ENCODE results near the gene LDLRAP1. TPM values are rescaled to one million over a fixed set of nuclear protein-coding genes. Genes with fewer than 3 reads are reported as not detected.

Gene LDLRAP1
- total and polyA plus RNA-seq, 2 donors (not counting 1 experiment from before 2014, with no cell fraction given), result 22.7 to 24.3 TPM

- Histone ChIP-seq H3K4me1 (ENCODE audit: control insufficient read depth in 2 of 2, insufficient read depth in 2 of 2, low read length in 2 of 2) (peaks cover 6 to 10% of the 10 kb centered on the region in 2 donors), H3K79me2 (ENCODE audit: control insufficient read depth, insufficient read depth, low read length) (no peaks in the 10 kb centered on the region), H3K27ac (ENCODE audit: low read length in 2 of 2) (no peak overlapping the region), H3K4me2 (replicated peaks; ENCODE audit: low read depth, low read length, poor library complexity, severe bottlenecking) (no peak overlapping the region), H3K27me3 (replicated peaks in 1 of 4; ENCODE audit: control extremely low read depth in 1 of 4, control insufficient read depth in 3 of 4, insufficient read depth in 4 of 4, low read length in 3 of 4) (no peaks in the 10 kb centered on the region), H3K4me3 (ENCODE audit: control extremely low read depth in 1 of 5, extremely low read depth in 1 of 5, insufficient read depth in 1 of 5, low read depth in 2 of 5, low read length in 4 of 5) (no peak overlapping the region), H4K20me1 (ENCODE audit: control insufficient read depth, insufficient read depth, low read length, poor library complexity, severe bottlenecking) (no peaks in the 10 kb centered on the region), H2AFZ (ENCODE audit: insufficient read depth, low read depth, low read length, poor library complexity, severe bottlenecking) (no peak overlapping the region), H3K9me3 (ENCODE audit: control extremely low read depth in 1 of 3, control insufficient read depth in 2 of 3, insufficient read depth in 1 of 3, low read length in 2 of 3) (no peaks in the 10 kb centered on the region), H3K9ac (ENCODE audit: low read length) (no peak overlapping the region), H3K36me3 (replicated peaks in 1 of 2; ENCODE audit: control extremely low read depth in 1 of 2, control insufficient read depth in 1 of 2, extremely low read depth in 1 of 2, insufficient read depth in 2 of 2, low read length in 1 of 2) (peaks cover 13 to 22% of the 10 kb centered on the region in 2 experiments)
- no peak overlapping the region for H3K27ac Mint-ChIP-seq
- peaks cover 10% of the 10 kb centered on the region for H3K4me1 Mint-ChIP-seq
- no peak for TF ChIP-seq EZH2 (IDR thresholded peaks at IDR 0.05; ENCODE audit: borderline replicate concordance, insufficient read depth, low read depth, low read length, poor library complexity, severe bottlenecking)
- peak; percentile 24 for TF ChIP-seq CTCF (IDR thresholded peaks at IDR 0.05)
- 93% methylated on average over 4 of the region's 7 CpGs for WGBS (ENCODE audit: insufficient coverage)
- H3K4me3 Mint-ChIP-seq, result no peak overlapping the region
- H3K27me3 Mint-ChIP-seq, result peaks cover 2% of the 10 kb centered on the region
- intact Hi-C loops (cut with micrococcal nuclease), result loop anchor here (5.0 kb wide), 1 partner anchor 296 kb away; no protein-coding TSS in a partner anchor
- no peaks in the 10 kb centered on the region for H3K9me3 Mint-ChIP-seq (ENCODE audit: insufficient read depth)
- no peak for ATAC-seq (ENCODE audit: low read depth)
- CTCF ChIA-PET, result interaction anchor here (1.2 to 5.6 kb wide), 2 partner anchors 13 to 309 kb away, joined by 5 to 59 read pairs; no protein-coding TSS in a partner anchor
- POLR2A ChIA-PET, result no interaction called here
- no peak for DNase-seq
Observed at GRCh38 chr1:25501235-25502058, 42.0 kb upstream of the LDLRAP1 start.

GRCh38 chr1:25502957-25503356 is 40.4 kb upstream of the LDLRAP1 start:
- Histone ChIP-seq H3K27ac (ENCODE audit: low read length in 2 of 2) (no peak overlapping the region), H3K36me3 (replicated peaks in 1 of 2; ENCODE audit: control extremely low read depth in 1 of 2, control insufficient read depth in 1 of 2, extremely low read depth in 1 of 2, insufficient read depth in 2 of 2, low read length in 1 of 2) (peaks cover 6 to 11% of the 10 kb centered on the region in 2 experiments), H3K27me3 (replicated peaks in 1 of 4; ENCODE audit: control extremely low read depth in 1 of 4, control insufficient read depth in 3 of 4, insufficient read depth in 4 of 4, low read length in 3 of 4) (no peaks in the 10 kb centered on the region), H3K79me2 (ENCODE audit: control insufficient read depth, insufficient read depth, low read length) (no peaks in the 10 kb centered on the region), H4K20me1 (ENCODE audit: control insufficient read depth, insufficient read depth, low read length, poor library complexity, severe bottlenecking) (no peaks in the 10 kb centered on the region), H3K9ac (ENCODE audit: low read length) (no peak overlapping the region), H3K4me2 (replicated peaks; ENCODE audit: low read depth, low read length, poor library complexity, severe bottlenecking) (no peak overlapping the region), H3K4me3 (ENCODE audit: control extremely low read depth in 1 of 5, extremely low read depth in 1 of 5, insufficient read depth in 1 of 5, low read depth in 2 of 5, low read length in 4 of 5) (no peak overlapping the region), H3K9me3 (ENCODE audit: control extremely low read depth in 1 of 3, control insufficient read depth in 2 of 3, insufficient read depth in 1 of 3, low read length in 2 of 3) (no peaks in the 10 kb centered on the region), H2AFZ (ENCODE audit: insufficient read depth, low read depth, low read length, poor library complexity, severe bottlenecking) (no peak overlapping the region), H3K4me1 (ENCODE audit: control insufficient read depth in 2 of 2, insufficient read depth in 2 of 2, low read length in 2 of 2) (peaks cover 6 to 10% of the 10 kb centered on the region in 2 donors)
- no peak overlapping the region for H3K27ac Mint-ChIP-seq
- no peak for TF ChIP-seq EZH2 (IDR thresholded peaks at IDR 0.05; ENCODE audit: borderline replicate concordance, insufficient read depth, low read depth, low read length, poor library complexity, severe bottlenecking)
- TF ChIP-seq CTCF (IDR thresholded peaks at IDR 0.05), result no peak
- H3K4me1 Mint-ChIP-seq, result peaks cover 10% of the 10 kb centered on the region
- WGBS (ENCODE audit: insufficient coverage), result 67% methylated on average over 2 of the region's 4 CpGs
- intact Hi-C loops (cut with micrococcal nuclease), result loop anchor here (5.0 kb wide), 1 partner anchor 294 kb away; no protein-coding TSS in a partner anchor
- H3K9me3 Mint-ChIP-seq (ENCODE audit: insufficient read depth), result no peaks in the 10 kb centered on the region
- H3K27me3 Mint-ChIP-seq, result peaks cover 3% of the 10 kb centered on the region
- ATAC-seq (ENCODE audit: low read depth) (no peak), DNase-seq (no peak)
- ChIA-PET POLR2A (no interaction called here), CTCF (interaction anchor here (0.6 to 5.6 kb wide), 6 partner anchors 10 to 307 kb away, joined by 3 to 59 read pairs (median 4); no protein-coding TSS in a partner anchor)
- H3K4me3 Mint-ChIP-seq, result no peak overlapping the region

Data from B cell (primary cell).